Activated CD4-positive, alpha-beta memory T cell treated with anti-CD3 and anti-CD28 coated beads, Interleukin-2, amount 10 ng/mL, durations not matched to agents 7 days and 5 days (primary cell): ENCODE results near the gene ZMYND11. TPM values are rescaled to one million over a fixed set of nuclear protein-coding genes. Genes with fewer than 3 reads are reported as not detected.
A peak's percentile ranks its signal among the peaks of the same experiment; 100 is the strongest.

ENCODE experiments used
- CTCF ChIA-PET: fragments of 350-600 bp; sonication (Branson Sonifier 250); formaldehyde crosslinking; loops from one replicate; lab custom pipeline; 2021; ENCODE audit warnings: antibody characterized with exemption, inconsistent platforms; lab: Charles Lee
- POLR2A ChIA-PET: fragments of 350-600 bp; sonication (Branson Sonifier 250); formaldehyde crosslinking; loops from one replicate; lab custom pipeline; 2021; ENCODE audit warnings: antibody characterized with exemption; lab: Charles Lee
- DNase-seq: peaks from one replicate; pipeline ENCODE4 v3.0.0-alpha.2; 2020
- H3K27ac Mint-ChIP-seq: one replicate; pipeline ENCODE4 v1.8.0; 2021; ENCODE audit warnings: mild to moderate bottlenecking, mixed read lengths
- H3K27me3 Mint-ChIP-seq: one replicate; pipeline ENCODE4 v1.8.0; 2021; ENCODE audit warnings: mixed read lengths
- H3K36me3 Mint-ChIP-seq: one replicate; pipeline ENCODE4 v1.8.0; 2021; ENCODE audit warnings: low read depth, mixed read lengths
- H3K4me1 Mint-ChIP-seq: one replicate; pipeline ENCODE4 v1.8.0; 2021; ENCODE audit warnings: mixed read lengths
- H3K4me3 Mint-ChIP-seq: one replicate; pipeline ENCODE4 v1.8.0; 2021; ENCODE audit warnings: mild to moderate bottlenecking, mixed read lengths
- H3K9me3 Mint-ChIP-seq: one replicate; pipeline ENCODE4 v1.8.0; 2021; ENCODE audit warnings: mixed read lengths
- total RNA-seq, 2 experiments: library from RNA; stranded (reverse); gene quantifications; one replicate each; pipeline ENCODE4 v1.2.3, GENCODE V29; 2021

ZMYND11 gene
- total RNA-seq, 2 experiments from 2014 or later: 30.9 to 36.9 TPM

GRCh38 chr10:271201-271600 lies 135.9 kb downstream of the ZMYND11 start:
- H3K4me1 Mint-ChIP-seq: peaks cover 8% of the 10 kb centered on the region
- ChIA-PET CTCF (no interaction called here), POLR2A (no interaction called here)
- no peak overlapping the region for H3K27ac Mint-ChIP-seq
- DNase-seq: no peak
- H3K4me3 Mint-ChIP-seq: no peak overlapping the region
- H3K27me3 Mint-ChIP-seq: no peaks in the 10 kb centered on the region
- no peaks in the 10 kb centered on the region for H3K9me3 Mint-ChIP-seq
- H3K36me3 Mint-ChIP-seq: no peaks in the 10 kb centered on the region

GRCh38 chr10:271722-272121 lies 136.5 kb downstream of the ZMYND11 start:
- Mint-ChIP-seq H3K4me3 (no peak overlapping the region), H3K27ac (no peak overlapping the region), H3K9me3 (no peaks in the 10 kb centered on the region), H3K4me1 (peaks cover 8% of the 10 kb centered on the region), H3K27me3 (no peaks in the 10 kb centered on the region), H3K36me3 (no peaks in the 10 kb centered on the region)
- no peak for DNase-seq
- ChIA-PET POLR2A (no interaction called here), CTCF (no interaction called here)

- Mint-ChIP-seq H3K36me3 (no peaks in the 10 kb centered on the region), H3K9me3 (no peaks in the 10 kb centered on the region), H3K27me3 (peaks cover 2% of the 10 kb centered on the region), H3K27ac (no peak overlapping the region), H3K4me1 (peaks cover 8% of the 10 kb centered on the region), H3K4me3 (no peak overlapping the region)
- CTCF ChIA-PET: no interaction called here
- no peak for DNase-seq
- POLR2A ChIA-PET: no interaction called here
These were observed 137.8 kb downstream of the ZMYND11 start for GRCh38 chr10:273088-273487.

- Mint-ChIP-seq H3K27ac (no peak overlapping the region), H3K4me1 (peaks cover 8% of the 10 kb centered on the region), H3K9me3 (no peaks in the 10 kb centered on the region), H3K27me3 (peaks cover 2% of the 10 kb centered on the region), H3K4me3 (no peak overlapping the region), H3K36me3 (no peaks in the 10 kb centered on the region)
- ChIA-PET POLR2A (no interaction called here), CTCF (no interaction called here)
- no peak for DNase-seq
These were observed 139.6 kb downstream of the ZMYND11 start for GRCh38 chr10:274866-275265.

- Mint-ChIP-seq H3K27ac (no peak overlapping the region), H3K9me3 (no peaks in the 10 kb centered on the region), H3K4me3 (no peak overlapping the region), H3K36me3 (no peaks in the 10 kb centered on the region), H3K27me3 (peaks cover 2% of the 10 kb centered on the region), H3K4me1 (peaks cover 4% of the 10 kb centered on the region)
- DNase-seq: no peak
- ChIA-PET CTCF (no interaction called here), POLR2A (no interaction called here)
These were observed 140.4 kb downstream of the ZMYND11 start for GRCh38 chr10:275680-276079.

- Mint-ChIP-seq H3K36me3 (no peaks in the 10 kb centered on the region), H3K9me3 (no peaks in the 10 kb centered on the region), H3K4me3 (no peak overlapping the region), H3K27ac (no peak overlapping the region), H3K4me1 (peaks cover 10% of the 10 kb centered on the region), H3K27me3 (peaks cover 2% of the 10 kb centered on the region)
- CTCF ChIA-PET: no interaction called here
- no peak for DNase-seq
- POLR2A ChIA-PET: no interaction called here
These were observed 142.7 kb downstream of the ZMYND11 start for GRCh38 chr10:277963-278362.

GRCh38 chr10:278707-279106 lies 143.5 kb downstream of the ZMYND11 start:
- no peak for DNase-seq
- Mint-ChIP-seq H3K36me3 (no peaks in the 10 kb centered on the region), H3K4me3 (no peak overlapping the region), H3K9me3 (no peaks in the 10 kb centered on the region), H3K27ac (no peak overlapping the region), H3K4me1 (peaks cover 18% of the 10 kb centered on the region), H3K27me3 (peaks cover 2% of the 10 kb centered on the region)
- ChIA-PET POLR2A (no interaction called here), CTCF (interaction anchor here (1.0 kb wide), 1 partner anchor 9 kb away, joined by 3 read pairs; no protein-coding TSS in a partner anchor)

- ChIA-PET CTCF (interaction anchor here (1.0 kb wide), 1 partner anchor 10 kb away, joined by 3 read pairs; no protein-coding TSS in a partner anchor), POLR2A (no interaction called here)
- Mint-ChIP-seq H3K36me3 (peaks cover 2% of the 10 kb centered on the region), H3K4me1 (peaks cover 23% of the 10 kb centered on the region), H3K9me3 (no peaks in the 10 kb centered on the region), H3K27me3 (peaks cover 2% of the 10 kb centered on the region), H3K4me3 (no peak overlapping the region), H3K27ac (no peak overlapping the region)
- no peak for DNase-seq
These were observed 144.0 kb downstream of the ZMYND11 start for GRCh38 chr10:279232-279631.

- H3K36me3 Mint-ChIP-seq: peaks cover 3% of the 10 kb centered on the region
- CTCF ChIA-PET: interaction anchor here (1.0 kb wide), 1 partner anchor 10 kb away, joined by 3 read pairs; no protein-coding TSS in a partner anchor
These were observed 144.4 kb downstream of the ZMYND11 start for GRCh38 chr10:279655-280054.

GRCh38 chr10:282294-283139 lies 147.3 kb downstream of the ZMYND11 start:
- POLR2A ChIA-PET: interaction anchor here (1.0 kb wide), 1 partner anchor 47 kb away, joined by 3 read pairs; no protein-coding TSS in a partner anchor
- H3K9me3 Mint-ChIP-seq: no peaks in the 10 kb centered on the region
- CTCF ChIA-PET: interaction anchor here (0.5 kb wide), 1 partner anchor 81 kb away, joined by 3 read pairs; no protein-coding TSS in a partner anchor
- no peak for DNase-seq
- H3K27ac Mint-ChIP-seq: no peak overlapping the region
- H3K4me3 Mint-ChIP-seq: no peak overlapping the region
- peaks cover 34% of the 10 kb centered on the region for H3K4me1 Mint-ChIP-seq
- no peaks in the 10 kb centered on the region for H3K27me3 Mint-ChIP-seq
- peaks cover 3% of the 10 kb centered on the region for H3K36me3 Mint-ChIP-seq

More at GRCh38 chr10:279655-280054, 144.4 kb downstream of the ZMYND11 start:
- Mint-ChIP-seq H3K9me3 (no peaks in the 10 kb centered on the region), H3K27ac (no peak overlapping the region), H3K4me1 (peaks cover 27% of the 10 kb centered on the region), H3K27me3 (peaks cover 2% of the 10 kb centered on the region), H3K4me3 (no peak overlapping the region)
- no peak for DNase-seq
- POLR2A ChIA-PET: no interaction called here

GRCh38 chr10:283140-283479 lies 147.9 kb downstream of the ZMYND11 start:
- H3K4me3 Mint-ChIP-seq: no peak overlapping the region
- H3K4me1 Mint-ChIP-seq: peaks cover 34% of the 10 kb centered on the region
- peaks cover 3% of the 10 kb centered on the region for H3K36me3 Mint-ChIP-seq
- H3K27me3 Mint-ChIP-seq: no peaks in the 10 kb centered on the region
- ChIA-PET CTCF (interaction anchor here (0.5 kb wide), 1 partner anchor 80 kb away, joined by 3 read pairs; no protein-coding TSS in a partner anchor), POLR2A (interaction anchor here (1.0 kb wide), 1 partner anchor 46 kb away, joined by 3 read pairs; no protein-coding TSS in a partner anchor)
- no peak for DNase-seq
- no peaks in the 10 kb centered on the region for H3K9me3 Mint-ChIP-seq
- H3K27ac Mint-ChIP-seq: no peak overlapping the region

GRCh38 chr10:283916-284356 lies 148.7 kb downstream of the ZMYND11 start:
- Mint-ChIP-seq H3K27me3 (no peaks in the 10 kb centered on the region), H3K4me3 (peak overlapping the region; percentile 38), H3K27ac (peak overlapping the region; percentile 79), H3K9me3 (no peaks in the 10 kb centered on the region), H3K4me1 (peaks cover 34% of the 10 kb centered on the region), H3K36me3 (peaks cover 3% of the 10 kb centered on the region)
- peak; percentile 68 for DNase-seq
- ChIA-PET POLR2A (interaction anchor here (1.0 kb wide), 1 partner anchor 9 kb away, joined by 3 read pairs; no protein-coding TSS in a partner anchor), CTCF (no interaction called here)

- Mint-ChIP-seq H3K4me1 (peaks cover 34% of the 10 kb centered on the region), H3K4me3 (no peak overlapping the region), H3K36me3 (peaks cover 3% of the 10 kb centered on the region), H3K9me3 (no peaks in the 10 kb centered on the region), H3K27me3 (no peaks in the 10 kb centered on the region), H3K27ac (peak overlapping the region; percentile 25)
- CTCF ChIA-PET: interaction anchor here (0.7 kb wide), 1 partner anchor 44 kb away, joined by 3 read pairs; no protein-coding TSS in a partner anchor
- DNase-seq: no peak
- POLR2A ChIA-PET: no interaction called here
These were observed 150.0 kb downstream of the ZMYND11 start for GRCh38 chr10:285216-285615.
